Spleen (tissue), 11 donors: Measurements from ENCODE around the gene RBM12. TPM values are rescaled to one million over a fixed set of nuclear protein-coding genes. Genes with fewer than 3 reads are reported as not detected.
A peak's percentile ranks its signal among the peaks of the same experiment; 100 is the strongest.

Source experiments
- DNase-seq: peaks from one replicate; pipeline ENCODE4 v3.0.0-alpha.2; 2020
- H3K27ac ChIP-seq, 8 donors: fragments of 200-600 bp; sonication (generic) in 7 of 8; 1 replicate in 4 of 8; 2 replicates in 4 of 8; pipeline versions ENCODE4 v1.5.0 to v1.8.0; 2016 to 2021; ENCODE audit warnings: inconsistent platforms in 4 of 8, mild to moderate bottlenecking in 4 of 8, moderate library complexity in 1 of 8
- H3K27me3 ChIP-seq, 7 donors: fragments of 200-600 bp; sonication (generic) in 6 of 7; replicated peaks in 1 of 7; 1 replicate in 4 of 7; 2 replicates in 3 of 7; pipeline versions ENCODE4 v1.5.0 to v1.8.0; 2016 to 2021; ENCODE audit warnings: inconsistent platforms in 3 of 7, mild to moderate bottlenecking in 1 of 7
- H3K36me3 ChIP-seq, 6 donors: fragments of 200-600 bp; sonication (generic) in 5 of 6; 1 replicate in 4 of 6; 2 replicates in 2 of 6; pipeline versions ENCODE4 v1.5.0 to v1.8.0; 2016 to 2021; ENCODE audit warnings: inconsistent platforms in 2 of 6
- H3K4me1 ChIP-seq, 6 donors: fragments of 200-600 bp; sonication (generic) in 5 of 6; 1 replicate in 3 of 6; 2 replicates in 3 of 6; pipeline versions ENCODE4 v1.5.0 to v1.8.0; 2016 to 2021; ENCODE audit warnings: inconsistent platforms in 3 of 6
- H3K4me3 ChIP-seq, 8 donors: fragments of 200-600 bp; sonication (generic) in 7 of 8; 1 replicate in 4 of 8; 2 replicates in 4 of 8; pipeline versions ENCODE4 v1.5.0 to v1.8.0; 2016 to 2021; ENCODE audit warnings: inconsistent platforms in 4 of 8, mild to moderate bottlenecking in 4 of 8, moderate library complexity in 2 of 8
- H3K9me3 ChIP-seq, 8 donors: fragments of 200-600 bp; sonication (generic) in 7 of 8; 1 replicate in 4 of 8; 2 replicates in 4 of 8; pipeline versions ENCODE4 v1.5.0 to v1.8.0; 2016 to 2021; ENCODE audit warnings: inconsistent platforms in 4 of 8
- POLR2A ChIP-seq, 3 donors: fragments of 450-650 bp; IDR thresholded peaks; one replicate each; pipeline ENCODE4 v1.5.1; 2017; ENCODE audit warnings: antibody characterized with exemption in 3 of 3, mild to moderate bottlenecking in 1 of 3
- POLR2AphosphoS5 ChIP-seq, 3 donors: sonication (generic); formaldehyde crosslinking; IDR thresholded peaks; one replicate each; pipeline ENCODE4 v1.5.1; 2017; ENCODE audit warnings: antibody characterized with exemption in 3 of 3
- WGBS, 5 donors: extraction: QIAGEN DNeasy Blood & Tissue Kit in 3 of 5; methylation state at CpG; one replicate each; pipeline versions ENCODE4 v1.1.5 to v1.1.7; 2013 to 2018; 5-methylcytosine and 5-hydroxymethylcytosine counted together
- intact Hi-C: fragments of 100-400 bp; cut with DNase I; formaldehyde crosslinking; loops from one replicate; pipeline ENCODE4 v1.15.0; 2023; ENCODE audit warnings: low total_unique reads
- polyA plus RNA-seq, 3 donors: library from polyadenylated mRNA; stranded (reverse); fragments of 200-250 nt; gene quantifications; one replicate each; pipeline ENCODE4 v1.2.1, GENCODE V29; 2013
- total RNA-seq, 7 donors: library from RNA; depleted of rRNA in 3 of 7; stranded (reverse); fragments of >200 nt in 3 of 7; fragmentation: NEBNext Ultra II Directional in 4 of 7; extraction: Animal tissue kit (Norgen Biotek cat#: 25700) in 4 of 7; gene quantifications; one replicate each; pipeline versions ENCODE4 v1.1.0 to v1.2.1, GENCODE V29; 2016 to 2021
- TF ChIP-seq, protein P1 (sequence below), 11 experiments: fragments of 200-600 bp in 7 of 11; fragments of 450-650 bp in 4 of 11; sonication (generic) in 4 of 11; IDR thresholded peaks in 8 of 11; conservative IDR thresholded peaks in 3 of 11; 1 replicate in 7 of 11; 2 replicates in 4 of 11; pipeline versions ENCODE4 v1.4.0 to v1.8.0; 2016 to 2021; ENCODE audit warnings: antibody characterized with exemption in 11 of 11, inconsistent platforms in 4 of 11, mild to moderate bottlenecking in 1 of 11
- donor health status: healthy with polysubstance abuse.
- donor health status: DM: no; HTN: no; CAD: no; lungs with moderate emphysema.
- donor health status: DM: no; HTN: no; CAD: no.
- donor health status: Bipolar disorder and iron deficiency.
- donor health status: healthy.
- donor health status: DM: no; HTN: no; CAD: no.
- donor health status: DM: yes; HTN: yes; CAD: no.

The RBM12 gene
- total and polyA plus RNA-seq, 10 donors, result 10.6 to 100 (median 51.4) TPM

DNA sequence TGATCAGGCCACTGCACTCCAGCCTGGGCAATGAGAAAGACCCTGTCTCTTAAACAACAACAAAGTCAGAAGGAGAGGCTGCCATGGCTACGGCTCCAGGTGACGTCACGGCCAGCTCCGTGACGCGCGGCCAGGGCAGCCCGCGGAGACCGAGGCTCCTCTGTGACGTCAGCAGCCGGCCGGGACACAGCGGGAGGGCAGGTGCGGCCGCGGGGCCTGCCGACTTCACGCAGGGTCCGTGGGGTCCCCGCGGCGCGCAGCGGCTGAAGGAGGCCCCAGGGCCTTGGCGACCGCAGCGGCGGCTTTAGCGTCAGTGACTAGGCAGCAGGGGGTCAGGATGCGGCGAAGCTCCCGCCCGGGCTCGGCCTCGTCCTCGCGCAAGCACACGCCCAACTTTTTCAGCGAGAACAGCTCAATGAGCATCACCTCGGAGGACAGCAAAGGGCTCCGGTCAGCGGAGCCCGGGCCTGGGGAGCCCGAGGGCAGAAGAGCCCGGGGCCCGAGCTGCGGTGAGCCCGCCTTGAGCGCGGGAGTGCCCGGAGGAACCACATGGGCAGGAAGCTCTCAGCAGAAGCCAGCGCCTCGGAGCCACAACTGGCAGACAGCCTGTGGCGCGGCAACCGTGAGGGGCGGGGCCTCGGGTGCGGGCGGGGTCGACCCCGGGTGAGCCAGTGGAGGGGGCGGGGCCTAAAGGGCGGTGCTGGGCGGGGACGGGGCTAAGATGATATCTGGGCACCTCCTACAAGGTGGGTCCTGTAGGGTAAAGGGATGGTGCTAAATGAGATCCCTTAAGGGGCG is 48.8 kb downstream of the RBM12 start, which contains the start of gene SPAG4:
TSS of gene SPAG4 (plus strand) at position 163 of the 798 bp plus-strand sequence. CDS start at position 338, 175 bp downstream.
- peaks cover 0 to 20% (median 0%) of the 10 kb centered on the region in 7 donors for H3K27me3 ChIP-seq
- DNase-seq, result peak; percentile 100
- H3K9me3 ChIP-seq, result no peaks in the 10 kb centered on the region
- H3K36me3 ChIP-seq, result peaks cover 0 to under 1% (median 0%) of the 10 kb centered on the region in 6 donors
- H3K4me1 ChIP-seq, result peaks cover 23 to 58% (median 47%) of the 10 kb centered on the region in 6 donors
- intact Hi-C loops, result loop anchor here (5.0 to 10.0 kb wide), 2 partner anchors 46 to 71 kb away; partner anchors contain the start of genes CPNE1, ERGIC3 and RBM12
- peak within 1 kb of the TSS; percentile 89 to 96 (median 92) for H3K27ac ChIP-seq
- TF ChIP-seq POLR2AphosphoS5 (IDR thresholded peaks at IDR 0.05), result peak; percentile 91 to 93 (median 91)
- TF ChIP-seq, protein P1, sequence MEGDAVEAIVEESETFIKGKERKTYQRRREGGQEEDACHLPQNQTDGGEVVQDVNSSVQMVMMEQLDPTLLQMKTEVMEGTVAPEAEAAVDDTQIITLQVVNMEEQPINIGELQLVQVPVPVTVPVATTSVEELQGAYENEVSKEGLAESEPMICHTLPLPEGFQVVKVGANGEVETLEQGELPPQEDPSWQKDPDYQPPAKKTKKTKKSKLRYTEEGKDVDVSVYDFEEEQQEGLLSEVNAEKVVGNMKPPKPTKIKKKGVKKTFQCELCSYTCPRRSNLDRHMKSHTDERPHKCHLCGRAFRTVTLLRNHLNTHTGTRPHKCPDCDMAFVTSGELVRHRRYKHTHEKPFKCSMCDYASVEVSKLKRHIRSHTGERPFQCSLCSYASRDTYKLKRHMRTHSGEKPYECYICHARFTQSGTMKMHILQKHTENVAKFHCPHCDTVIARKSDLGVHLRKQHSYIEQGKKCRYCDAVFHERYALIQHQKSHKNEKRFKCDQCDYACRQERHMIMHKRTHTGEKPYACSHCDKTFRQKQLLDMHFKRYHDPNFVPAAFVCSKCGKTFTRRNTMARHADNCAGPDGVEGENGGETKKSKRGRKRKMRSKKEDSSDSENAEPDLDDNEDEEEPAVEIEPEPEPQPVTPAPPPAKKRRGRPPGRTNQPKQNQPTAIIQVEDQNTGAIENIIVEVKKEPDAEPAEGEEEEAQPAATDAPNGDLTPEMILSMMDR (IDR thresholded peaks at IDR 0.05 in 8 of 11, conservative IDR thresholded peaks at IDR 0.05 in 3 of 11), result peak in 1 of 11 experiments; percentile 37
- TF ChIP-seq POLR2A (IDR thresholded peaks at IDR 0.05), result peak in 2 of 3 donors; percentile 30 to 74
- 0 to 1% (median 0%) methylated on average over 30 to 68 of the region's 68 CpGs for WGBS, 5 donors
- peak within 1 kb of the TSS; percentile 45 to 81 (median 58) for H3K4me3 ChIP-seq

DNA sequence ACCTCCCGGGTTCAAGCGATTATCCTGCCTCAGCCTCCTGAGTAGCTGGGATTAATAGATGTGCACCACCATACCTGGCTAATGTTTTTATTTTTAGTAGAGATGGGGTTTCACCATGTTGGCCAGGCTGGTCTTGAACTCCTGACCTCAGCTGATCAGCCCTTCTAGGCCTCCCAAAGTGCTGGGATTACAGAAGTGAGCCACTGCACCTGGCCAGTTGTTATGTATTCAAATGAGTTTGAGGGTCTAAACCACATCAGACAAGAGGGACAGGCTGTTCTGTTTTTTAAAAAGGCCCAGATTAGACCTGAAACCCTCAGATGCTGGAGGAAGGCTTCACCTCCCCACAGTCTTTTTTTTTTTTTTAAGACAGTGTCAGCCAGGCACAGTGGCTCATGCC is 53.2 kb downstream of the RBM12 start:
- DNase-seq, result no peak
- Histone ChIP-seq H3K27me3 (no peaks in the 10 kb centered on the region), H3K4me3 (no peak overlapping the region), H3K27ac (peak overlapping the region in 4 of 8 donors; percentile 28 to 59 (median 51)), H3K36me3 (no peaks in the 10 kb centered on the region), H3K9me3 (no peaks in the 10 kb centered on the region), H3K4me1 (peaks cover 7 to 20% (median 9%) of the 10 kb centered on the region in 6 donors)
- 75 to 96% (median 92%) methylated on average over 2 of the region's 2 CpGs for WGBS, 5 donors
- peak in 1 of 3 donors; percentile 38 for TF ChIP-seq POLR2AphosphoS5 (IDR thresholded peaks at IDR 0.05)
- TF ChIP-seq, protein P1 (IDR thresholded peaks at IDR 0.05 in 8 of 11, conservative IDR thresholded peaks at IDR 0.05 in 3 of 11), result no peak
- intact Hi-C loops, result loop anchor here (10.0 kb wide), 1 partner anchor 67 kb away; the partner anchor contains the start of gene ERGIC3

DNA sequence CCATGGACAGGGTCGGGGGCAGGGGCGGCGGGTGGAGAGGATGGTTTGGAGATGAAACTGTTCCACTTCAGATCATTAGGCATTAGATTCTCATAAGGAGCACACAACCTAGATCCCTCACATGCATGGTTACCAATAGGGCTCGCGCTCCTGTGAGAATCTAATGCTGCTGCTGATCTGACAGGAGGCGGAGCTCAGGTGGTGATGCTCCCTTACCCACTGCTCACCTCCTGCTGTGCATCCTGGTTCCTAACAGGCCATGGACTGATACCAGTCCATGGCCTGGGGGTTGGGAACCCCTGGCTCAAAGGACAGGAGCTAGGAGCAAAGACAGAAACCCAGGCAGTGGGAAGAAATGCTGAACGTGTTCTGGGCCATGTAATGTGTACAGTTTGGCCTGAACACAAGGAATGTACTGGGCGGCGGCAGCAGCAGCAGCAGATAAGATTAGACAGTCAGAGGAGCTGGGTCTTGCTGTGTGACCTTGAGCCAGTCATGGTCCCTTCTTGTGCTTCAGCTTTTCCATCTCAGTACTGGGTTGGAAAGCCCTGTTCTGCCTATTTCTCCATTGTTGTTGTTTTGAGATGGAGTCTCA is 53.8 kb downstream of the RBM12 start:
- no peak for TF ChIP-seq POLR2A (IDR thresholded peaks at IDR 0.05)
- TF ChIP-seq POLR2AphosphoS5 (IDR thresholded peaks at IDR 0.05), result no peak
- TF ChIP-seq, protein P1 (IDR thresholded peaks at IDR 0.05 in 8 of 11, conservative IDR thresholded peaks at IDR 0.05 in 3 of 11), result no peak
- Histone ChIP-seq H3K27ac (peak overlapping the region in 3 of 8 donors; percentile 10 to 59 (median 47)), H3K36me3 (no peaks in the 10 kb centered on the region), H3K4me1 (peaks cover 6 to 18% (median 8%) of the 10 kb centered on the region in 6 donors), H3K4me3 (no peak overlapping the region), H3K27me3 (no peaks in the 10 kb centered on the region), H3K9me3 (no peaks in the 10 kb centered on the region)
- intact Hi-C loops, result loop anchor here (10.0 kb wide), 1 partner anchor 66 kb away; the partner anchor contains the start of gene ERGIC3
- no peak for DNase-seq
- WGBS, 5 donors, result 86 to 96% (median 93%) methylated on average over 9 of the region's 9 CpGs
